HG03280 (cell line): Measurements from ENCODE around the gene SETX.
"Not testable (repeated sequence)": the region's sequence is repeated elsewhere in the genome, so short reads cannot be mapped to it uniquely, and the experiment has no call there.

Source experiments
- ATAC-seq: cut with Tn5 transposase; IDR thresholded peaks from one replicate; pipeline ENCODE4 v1.9.1; 2021; ENCODE audit warnings: mild to moderate bottlenecking, moderate library complexity; ENCODE audit not compliant: unreplicated experiment

Gene SETX

GRCh38 chr9:132354637-132355355, at the start of gene SETX:
TSS of gene SETX (minus strand) at chr9:132354986. CDS start at chr9:132349428, 5,558 bp downstream.
- ATAC-seq = peak; percentile 83

GRCh38 chr9:132404228-132404881, 49.6 kb upstream of the SETX start:
- ATAC-seq = no peak

- no peak for ATAC-seq
These were observed 47.0 kb upstream of the SETX start for GRCh38 chr9:132401824-132402223.

GRCh38 chr9:132395560-132395959, 40.8 kb upstream of the SETX start:
- no peak for ATAC-seq

GRCh38 chr9:132391449-132391848, 36.7 kb upstream of the SETX start:
- ATAC-seq = no peak

GRCh38 chr9:132390966-132391365, 36.2 kb upstream of the SETX start:
- ATAC-seq = no peak

- ATAC-seq = no peak
These were observed 32.3 kb upstream of the SETX start for GRCh38 chr9:132387133-132387532.

- peak; percentile 39 for ATAC-seq
These were observed 29.6 kb upstream of the SETX start for GRCh38 chr9:132384376-132384775.

GRCh38 chr9:132383462-132383883, 28.7 kb upstream of the SETX start:
- ATAC-seq = no peak

GRCh38 chr9:132381966-132382541, 27.3 kb upstream of the SETX start:
- peak; percentile 66 for ATAC-seq

GRCh38 chr9:132378416-132378815, 23.6 kb upstream of the SETX start:
- not testable (repeated sequence) for ATAC-seq

GRCh38 chr9:132377769-132378168, 23.0 kb upstream of the SETX start:
- not testable (repeated sequence) for ATAC-seq

- no peak for ATAC-seq
These were observed 17.6 kb upstream of the SETX start for GRCh38 chr9:132372177-132373095.

GRCh38 chr9:132370592-132370991, 15.8 kb upstream of the SETX start:
- ATAC-seq = no peak

- no peak for ATAC-seq
These were observed 14.6 kb upstream of the SETX start for GRCh38 chr9:132369421-132369820.

GRCh38 chr9:132367613-132368313, 13.0 kb upstream of the SETX start:
- ATAC-seq = no peak

- no peak for ATAC-seq
These were observed 11.7 kb upstream of the SETX start for GRCh38 chr9:132366481-132366880.

- ATAC-seq = no peak
These were observed 11.2 kb upstream of the SETX start for GRCh38 chr9:132365986-132366385.

- ATAC-seq = no peak
These were observed 9.3 kb upstream of the SETX start for GRCh38 chr9:132364068-132364467.

GRCh38 chr9:132357764-132358163, 3.0 kb upstream of the SETX start:
- no peak for ATAC-seq
